ENCODE measurements around the gene THSD7A. TPM values are rescaled to one million over a fixed set of nuclear protein-coding genes. Genes with fewer than 3 reads are reported as not detected.

Gene THSD7A
- total RNA-seq, 4 donors from 2014 or later: 16.2 to 36.4 (median 21.5) TPM

DNA sequence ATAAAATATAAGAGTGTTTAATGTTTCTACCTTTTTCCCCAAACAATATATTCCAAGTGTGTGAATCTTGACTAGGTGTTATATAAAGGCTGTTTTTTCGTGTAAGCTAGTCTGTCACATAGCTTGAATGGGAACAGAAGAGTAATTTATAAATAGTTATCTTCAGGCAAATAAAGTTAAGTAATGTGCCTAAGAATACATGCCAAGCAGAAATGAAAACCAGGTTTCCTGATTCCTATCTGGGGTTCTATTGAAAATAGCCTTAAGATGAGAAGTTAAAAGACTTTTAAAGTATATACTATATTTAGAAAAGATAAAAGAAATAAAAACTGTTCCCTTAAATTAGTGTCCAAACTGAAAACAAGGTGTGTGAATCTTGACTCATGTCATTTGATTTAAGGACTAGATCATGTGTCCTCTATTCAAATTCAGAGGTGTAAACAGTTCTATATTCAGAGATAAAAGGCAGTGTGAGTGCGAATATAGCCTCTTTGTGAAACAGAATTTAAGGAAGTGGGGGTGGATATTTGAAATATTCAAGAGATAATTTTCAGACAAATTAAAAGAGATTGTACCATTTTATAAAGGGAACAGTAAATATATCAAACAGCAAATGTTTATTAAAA is 247.5 kb downstream of the THSD7A start:
- H3K27ac ChIP-seq: peak overlapping the region in 1 of 2 donors; percentile 36
- intact Hi-C loops (cut with DNase I; ENCODE audit: low total_unique reads): no loop called here

DNA sequence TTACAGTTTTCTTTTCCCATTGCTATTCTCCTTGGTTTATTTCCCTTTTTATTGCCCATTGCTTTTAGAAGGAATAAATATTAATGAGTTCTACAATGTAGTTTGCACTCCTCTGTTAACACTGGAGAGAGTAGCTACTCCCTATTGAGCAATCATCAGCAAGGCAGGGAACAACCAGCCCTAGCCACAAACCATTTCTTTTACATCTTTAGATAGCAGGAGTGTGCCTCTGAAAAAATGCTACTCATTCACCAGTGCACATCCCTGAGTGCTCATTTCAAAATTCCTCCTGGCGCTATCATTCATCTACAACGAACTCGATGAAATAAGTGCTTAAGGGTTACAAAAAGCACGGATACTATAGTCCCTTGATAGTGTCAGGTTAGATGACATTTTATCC is 252.9 kb downstream of the THSD7A start:
- intact Hi-C loops (cut with DNase I; ENCODE audit: low total_unique reads): no loop called here
- Histone ChIP-seq H3K4me3 (no peak overlapping the region), H3K9me3 (no peaks in the 10 kb centered on the region), H3K36me3 (no peaks in the 10 kb centered on the region), H3K4me1 (no peaks in the 10 kb centered on the region), H3K27ac (no peak overlapping the region), H3K27me3 (no peaks in the 10 kb centered on the region)
- TF ChIP-seq, protein P1, sequence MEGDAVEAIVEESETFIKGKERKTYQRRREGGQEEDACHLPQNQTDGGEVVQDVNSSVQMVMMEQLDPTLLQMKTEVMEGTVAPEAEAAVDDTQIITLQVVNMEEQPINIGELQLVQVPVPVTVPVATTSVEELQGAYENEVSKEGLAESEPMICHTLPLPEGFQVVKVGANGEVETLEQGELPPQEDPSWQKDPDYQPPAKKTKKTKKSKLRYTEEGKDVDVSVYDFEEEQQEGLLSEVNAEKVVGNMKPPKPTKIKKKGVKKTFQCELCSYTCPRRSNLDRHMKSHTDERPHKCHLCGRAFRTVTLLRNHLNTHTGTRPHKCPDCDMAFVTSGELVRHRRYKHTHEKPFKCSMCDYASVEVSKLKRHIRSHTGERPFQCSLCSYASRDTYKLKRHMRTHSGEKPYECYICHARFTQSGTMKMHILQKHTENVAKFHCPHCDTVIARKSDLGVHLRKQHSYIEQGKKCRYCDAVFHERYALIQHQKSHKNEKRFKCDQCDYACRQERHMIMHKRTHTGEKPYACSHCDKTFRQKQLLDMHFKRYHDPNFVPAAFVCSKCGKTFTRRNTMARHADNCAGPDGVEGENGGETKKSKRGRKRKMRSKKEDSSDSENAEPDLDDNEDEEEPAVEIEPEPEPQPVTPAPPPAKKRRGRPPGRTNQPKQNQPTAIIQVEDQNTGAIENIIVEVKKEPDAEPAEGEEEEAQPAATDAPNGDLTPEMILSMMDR (IDR thresholded peaks at IDR 0.05): no peak
- no peak for TF ChIP-seq POLR2A (IDR thresholded peaks at IDR 0.05)
- no peak for DNase-seq

More for the DNA sequence above, 247.5 kb downstream of the THSD7A start:
- H3K4me3 ChIP-seq: no peak overlapping the region
- no peaks in the 10 kb centered on the region for H3K9me3 ChIP-seq
- no peak for TF ChIP-seq POLR2A (IDR thresholded peaks at IDR 0.05)
- TF ChIP-seq, protein P1 (IDR thresholded peaks at IDR 0.05): no peak
- no peaks in the 10 kb centered on the region for H3K36me3 ChIP-seq
- H3K27me3 ChIP-seq: no peaks in the 10 kb centered on the region
- no peaks in the 10 kb centered on the region for H3K4me1 ChIP-seq
- DNase-seq: no peak

DNA sequence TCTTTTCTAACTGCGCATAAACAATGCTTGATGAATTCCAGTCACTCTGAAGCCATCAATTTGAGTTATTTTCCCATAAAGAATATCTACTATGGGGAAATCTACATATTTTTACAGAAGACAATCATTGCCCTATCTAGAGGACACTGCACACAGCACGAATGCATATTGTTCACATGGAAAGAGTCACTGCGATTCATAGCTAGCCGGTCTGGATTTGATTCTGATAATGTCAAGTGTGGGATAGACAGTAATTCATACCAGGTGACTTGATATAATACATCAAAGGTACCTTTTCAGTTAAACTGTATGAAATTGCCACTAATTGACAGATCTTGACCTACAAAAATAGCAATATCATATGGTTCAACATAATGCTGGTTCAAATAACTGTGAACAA is 255.7 kb downstream of the THSD7A start:
- no peak overlapping the region for H3K4me3 ChIP-seq
- TF ChIP-seq, protein P1 (IDR thresholded peaks at IDR 0.05): no peak
- no peak for TF ChIP-seq POLR2A (IDR thresholded peaks at IDR 0.05)
- H3K36me3 ChIP-seq: no peaks in the 10 kb centered on the region
- H3K4me1 ChIP-seq: no peaks in the 10 kb centered on the region
- no peak overlapping the region for H3K27ac ChIP-seq
- H3K27me3 ChIP-seq: no peaks in the 10 kb centered on the region
- no peaks in the 10 kb centered on the region for H3K9me3 ChIP-seq
- no peak for DNase-seq
- intact Hi-C loops (cut with DNase I; ENCODE audit: low total_unique reads): no loop called here

DNA sequence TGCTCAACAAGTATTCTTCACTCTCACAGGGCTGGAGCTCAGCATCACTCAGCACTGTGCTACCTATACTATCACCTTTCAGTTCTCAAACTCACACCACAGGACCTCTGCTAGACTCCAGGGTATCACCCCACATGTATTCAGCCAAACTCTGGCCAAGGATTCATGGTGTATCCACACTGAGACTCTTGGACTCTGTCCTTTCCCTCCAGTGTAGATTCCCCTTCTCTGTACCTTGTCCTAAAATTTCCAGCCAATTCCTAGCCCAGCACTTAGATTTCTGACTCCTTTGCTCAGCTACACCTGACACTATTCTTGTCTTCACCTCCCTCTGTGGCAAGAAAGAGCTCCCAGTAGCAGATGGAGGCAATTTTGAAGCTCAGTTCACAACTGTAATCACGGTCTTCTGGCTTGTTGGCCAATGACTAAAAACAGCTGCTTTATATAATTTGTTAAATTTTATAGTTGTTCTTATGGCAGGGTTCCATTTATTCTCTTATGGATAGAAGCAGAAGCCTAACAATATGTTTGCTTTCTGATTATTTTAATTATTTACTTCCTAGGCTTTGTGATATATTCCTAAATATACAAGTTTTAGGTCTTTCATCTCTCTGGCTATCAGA is 258.8 kb downstream of the THSD7A start:
- H3K4me3 ChIP-seq: no peak overlapping the region
- no peak for TF ChIP-seq POLR2A (IDR thresholded peaks at IDR 0.05)
- TF ChIP-seq, protein P1 (IDR thresholded peaks at IDR 0.05): no peak
- no peaks in the 10 kb centered on the region for H3K36me3 ChIP-seq
- no peaks in the 10 kb centered on the region for H3K4me1 ChIP-seq
- no peak overlapping the region for H3K27ac ChIP-seq
- no peaks in the 10 kb centered on the region for H3K9me3 ChIP-seq
- H3K27me3 ChIP-seq: no peaks in the 10 kb centered on the region
- intact Hi-C loops (cut with DNase I; ENCODE audit: low total_unique reads): no loop called here
- DNase-seq: no peak

DNA sequence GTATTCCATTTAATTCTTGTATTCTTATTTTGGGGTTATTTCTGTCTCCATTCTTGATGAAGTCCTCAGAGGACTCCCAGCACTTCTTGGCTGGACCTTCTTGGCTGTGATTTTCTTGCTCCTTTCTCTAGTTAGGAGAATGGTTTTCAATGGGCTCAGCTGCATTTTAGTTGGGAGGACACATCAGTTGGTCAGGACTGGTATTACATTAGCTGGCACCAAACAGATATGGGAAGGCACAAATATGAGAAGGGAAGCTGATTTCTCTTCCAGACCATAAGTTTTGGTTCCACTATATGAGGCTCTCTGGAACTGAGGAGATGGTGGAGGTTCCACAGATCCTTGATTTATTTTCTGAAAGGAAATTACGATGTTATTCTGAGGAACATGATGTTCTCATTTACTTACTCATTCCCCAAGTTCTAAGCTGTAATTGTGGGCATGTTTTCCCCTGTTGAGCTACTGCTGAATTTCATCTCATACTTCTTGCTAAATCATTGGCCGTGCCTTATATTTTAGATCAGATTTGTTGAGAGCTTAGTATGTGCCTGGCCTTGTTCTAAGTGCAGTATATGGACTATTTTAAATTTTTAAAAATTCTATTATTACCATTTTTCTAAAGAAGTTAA is 261.0 kb downstream of the THSD7A start:
- TF ChIP-seq POLR2A (IDR thresholded peaks at IDR 0.05): no peak
- TF ChIP-seq, protein P1 (IDR thresholded peaks at IDR 0.05): no peak
- H3K4me1 ChIP-seq: no peaks in the 10 kb centered on the region
- H3K27me3 ChIP-seq: no peaks in the 10 kb centered on the region
- no peaks in the 10 kb centered on the region for H3K9me3 ChIP-seq
- no peaks in the 10 kb centered on the region for H3K36me3 ChIP-seq
- H3K27ac ChIP-seq: no peak overlapping the region
- no peak for DNase-seq
- intact Hi-C loops (cut with DNase I; ENCODE audit: low total_unique reads): no loop called here
- H3K4me3 ChIP-seq: no peak overlapping the region
